Peyer's patch (tissue), 4 donors: ENCODE measurements around the gene TMEM132A.

Experiments used
- CTCF ChIP-seq, 6 experiments: fragments of 450-650 bp in 4 of 6; fragments of 200-600 bp in 2 of 6; sonication (generic) in 1 of 6; IDR thresholded peaks; one replicate each; pipeline ENCODE4 v1.5.1; 2017 to 2019; ENCODE audit warnings: antibody characterized with exemption in 6 of 6, mild to moderate bottlenecking in 3 of 6, moderate library complexity in 1 of 6
- POLR2A ChIP-seq, 2 donors: fragments of 450-650 bp; IDR thresholded peaks; one replicate each; pipeline ENCODE4 v1.5.1; 2017; ENCODE audit warnings: antibody characterized with exemption in 2 of 2, mild to moderate bottlenecking in 2 of 2, moderate library complexity in 2 of 2

GRCh38 chr11:60879971-60880588 lies 44.2 kb upstream of the TMEM132A start:
- TF ChIP-seq CTCF (IDR thresholded peaks at IDR 0.05) = no peak
- TF ChIP-seq POLR2A (IDR thresholded peaks at IDR 0.05) = no peak
